Measurements from ENCODE around the gene ZBTB2.
"Not testable (repeated sequence)": the region's sequence is repeated elsewhere in the genome, so short reads cannot be mapped to it uniquely, and the experiment has no call there.

Gene ZBTB2

GRCh38 chr6:151338651-151339200, 52.6 kb downstream of the ZBTB2 start:
- in situ Hi-C loops (cut with HindIII; ENCODE audit: low sequenced_read_pairs), result no loop called here

DNA sequence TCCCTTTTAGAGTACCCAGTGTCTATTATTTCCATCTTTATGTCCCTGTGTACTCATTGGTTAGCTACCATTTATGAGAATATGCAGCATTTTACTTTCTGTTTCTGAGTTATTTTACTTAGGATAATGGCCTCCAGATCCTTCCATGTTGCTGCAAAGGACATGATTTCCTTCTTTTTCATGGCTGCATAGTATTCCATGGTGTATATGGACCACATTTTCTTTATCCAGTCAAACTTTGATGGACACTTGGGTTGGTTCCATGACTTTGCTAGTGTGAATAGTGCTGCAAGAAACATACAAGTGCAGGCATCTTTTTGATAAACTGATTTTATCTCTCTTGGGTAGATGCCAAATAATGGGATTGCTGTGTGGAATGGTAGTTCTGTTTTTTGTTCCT, 55.4 kb downstream of the ZBTB2 start:
- in situ Hi-C loops (cut with HindIII; ENCODE audit: low sequenced_read_pairs), result no loop called here

DNA sequence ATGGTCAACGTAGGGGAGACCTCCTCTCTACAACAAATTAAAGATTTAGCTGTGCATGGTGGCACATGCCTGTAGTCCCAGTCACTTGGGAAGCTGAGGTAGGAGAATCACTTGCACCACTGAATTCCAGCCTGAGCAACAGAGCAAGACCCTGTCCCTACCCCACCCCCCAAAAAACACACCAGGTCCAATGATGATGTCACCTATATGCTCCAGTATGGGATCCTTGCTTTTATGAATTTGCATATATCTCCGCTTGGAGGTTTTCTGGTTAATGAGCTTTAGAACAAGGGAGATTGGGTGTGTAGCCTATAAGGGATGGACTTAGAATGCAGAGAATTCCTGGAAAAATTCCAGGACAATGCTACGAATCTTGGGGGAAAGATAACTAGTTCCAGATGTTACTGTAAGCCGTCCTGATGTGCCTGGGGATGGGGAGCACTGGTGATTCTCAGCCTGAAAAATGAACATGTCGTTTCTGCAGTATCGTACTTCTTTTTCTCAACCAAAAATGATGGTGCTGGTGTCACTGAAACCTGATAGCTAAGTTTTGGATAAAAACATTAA, 61.1 kb downstream of the ZBTB2 start:
- in situ Hi-C loops (cut with HindIII; ENCODE audit: low sequenced_read_pairs), result no loop called here

DNA sequence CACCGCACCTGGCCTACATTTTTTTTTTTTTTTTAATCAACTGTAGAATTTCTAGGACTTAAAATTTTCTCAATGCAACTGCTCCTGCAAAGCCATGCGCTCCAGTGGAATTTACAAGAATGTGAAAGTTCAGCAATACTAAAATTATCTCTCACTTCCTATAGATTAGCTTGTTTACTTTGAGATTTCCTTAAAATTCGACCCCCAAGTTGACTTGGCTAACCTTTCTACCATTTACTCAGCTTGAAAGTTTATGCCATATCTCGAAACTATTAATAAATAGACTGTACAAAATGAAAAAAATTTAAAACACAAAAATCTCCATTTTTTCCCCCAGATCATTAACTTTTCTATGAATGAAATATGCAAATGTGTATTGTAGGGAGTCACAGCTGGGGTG, 64.3 kb downstream of the ZBTB2 start:
- in situ Hi-C loops (cut with HindIII; ENCODE audit: low sequenced_read_pairs), result no loop called here

GRCh38 chr6:151326116-151326825, 65.1 kb downstream of the ZBTB2 start:
- in situ Hi-C loops (cut with HindIII; ENCODE audit: low sequenced_read_pairs), result no loop called here

- in situ Hi-C loops (cut with HindIII; ENCODE audit: low sequenced_read_pairs), result no loop called here
These were observed 66.0 kb downstream of the ZBTB2 start for GRCh38 chr6:151325075-151326050.

DNA sequence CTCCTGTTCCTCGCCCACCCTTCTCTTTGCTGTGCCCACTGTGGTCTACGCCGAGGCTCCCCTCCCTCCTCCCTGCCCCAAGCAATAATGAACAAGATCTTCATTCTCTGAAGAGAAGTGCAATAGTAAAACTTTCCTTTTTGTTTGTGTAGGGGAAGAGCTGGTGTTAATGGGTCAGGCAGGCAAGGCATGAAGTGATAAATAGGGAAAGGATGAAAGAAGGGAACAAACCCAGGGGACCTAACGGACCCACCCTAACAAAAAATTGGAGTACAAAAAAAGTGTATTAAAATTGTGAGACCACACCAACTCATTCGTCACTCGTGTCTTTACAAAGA, 66.9 kb downstream of the ZBTB2 start:
- in situ Hi-C loops (cut with HindIII; ENCODE audit: low sequenced_read_pairs), result loop anchor here (5.0 kb wide), 1 partner anchor 82 kb away; no protein-coding TSS in a partner anchor

DNA sequence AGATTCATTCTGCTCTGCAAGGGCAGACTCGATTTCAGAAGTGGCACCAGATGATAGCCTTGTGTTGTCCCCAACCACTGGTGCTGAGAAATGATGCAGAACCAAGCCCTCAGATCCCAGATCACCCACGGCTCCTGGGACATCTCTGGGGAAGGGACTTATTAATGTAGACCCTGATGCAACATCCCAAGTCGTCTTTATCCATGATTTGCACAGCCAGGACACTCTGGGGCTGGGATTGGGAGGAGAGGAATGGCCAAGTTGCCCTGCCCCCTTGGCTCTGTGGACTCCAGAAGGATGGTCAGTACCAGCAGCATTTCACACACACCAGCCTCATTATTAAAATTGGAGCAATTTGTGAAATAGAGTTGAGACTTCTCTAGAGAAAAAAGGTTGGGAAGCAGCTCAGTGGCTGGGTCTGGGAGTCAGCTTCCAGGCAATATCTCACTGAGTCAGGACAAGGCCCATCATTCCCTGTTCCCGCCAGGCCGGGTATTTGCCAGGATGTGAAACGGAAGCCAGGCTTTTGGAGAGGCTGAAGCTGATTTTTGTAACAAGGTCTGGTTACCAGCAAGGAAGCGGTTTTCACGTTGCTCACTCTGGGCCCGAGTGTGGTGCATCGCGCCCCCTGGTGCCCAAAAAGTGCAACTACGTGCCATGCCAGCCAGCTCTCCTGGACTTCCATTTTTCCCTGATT, 67.4 kb downstream of the ZBTB2 start:
- in situ Hi-C loops (cut with HindIII; ENCODE audit: low sequenced_read_pairs), result loop anchor here (5.0 kb wide), 1 partner anchor 82 kb away; no protein-coding TSS in a partner anchor

- in situ Hi-C loops (cut with HindIII; ENCODE audit: low sequenced_read_pairs), result loop anchor here (5.0 kb wide), 1 partner anchor 80 kb away; no protein-coding TSS in a partner anchor
These were observed 68.8 kb downstream of the ZBTB2 start for GRCh38 chr6:151322570-151322969.

DNA sequence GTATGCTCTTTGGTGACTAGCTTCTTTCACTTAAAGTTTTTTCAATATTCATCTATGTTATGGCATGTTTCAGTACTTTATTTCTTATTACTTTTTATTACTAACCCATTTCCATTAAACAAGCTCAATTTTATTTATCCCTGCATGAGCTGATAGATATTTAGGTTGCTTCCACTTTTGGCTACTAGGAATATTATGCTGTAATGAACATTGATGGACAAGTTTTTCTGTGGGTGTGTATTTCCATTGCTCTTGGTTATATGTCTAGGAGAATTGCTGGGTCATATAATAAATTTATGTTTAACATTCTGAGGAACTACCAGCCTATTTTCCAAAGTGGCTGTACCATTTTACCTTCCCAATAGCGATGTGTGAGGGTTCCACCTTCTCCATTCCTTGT, 69.9 kb downstream of the ZBTB2 start:
- in situ Hi-C loops (cut with HindIII; ENCODE audit: low sequenced_read_pairs), result loop anchor here (5.0 kb wide), 1 partner anchor 79 kb away; no protein-coding TSS in a partner anchor

DNA sequence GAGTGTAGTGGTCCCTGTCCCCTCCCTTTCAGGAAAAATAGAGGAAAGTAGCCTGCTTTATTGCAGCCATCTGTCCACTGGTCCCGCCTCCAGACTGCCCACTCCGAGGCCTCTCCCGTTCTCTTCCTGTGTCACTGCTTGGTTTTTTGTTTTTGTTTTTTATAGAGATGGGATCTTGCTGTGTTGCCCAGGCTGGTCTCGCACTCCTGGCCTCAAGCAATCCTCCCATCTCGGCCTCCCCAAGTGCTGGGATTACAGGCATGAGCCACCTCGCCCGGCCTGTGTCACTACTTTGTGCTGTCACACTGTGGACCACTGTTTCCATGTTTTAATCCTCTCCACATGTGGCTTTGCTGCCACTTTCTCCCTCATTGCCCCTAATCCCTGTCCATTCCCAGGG, 71.2 kb downstream of the ZBTB2 start:
- in situ Hi-C loops (cut with HindIII; ENCODE audit: low sequenced_read_pairs), result loop anchor here (5.0 kb wide), 1 partner anchor 78 kb away; no protein-coding TSS in a partner anchor

GRCh38 chr6:151317995-151318365, 73.4 kb downstream of the ZBTB2 start:
- in situ Hi-C loops (cut with HindIII; ENCODE audit: low sequenced_read_pairs), result no loop called here

GRCh38 chr6:151317103-151317994, 74.0 kb downstream of the ZBTB2 start:
- in situ Hi-C loops (cut with HindIII; ENCODE audit: low sequenced_read_pairs), result no loop called here

GRCh38 chr6:151315661-151316060, 75.7 kb downstream of the ZBTB2 start:
- in situ Hi-C loops (cut with HindIII; ENCODE audit: low sequenced_read_pairs), result not testable (repeated sequence)

Data from endothelial cell of hepatic sinusoid (primary cell).